ENCODE data around the gene OR52K2. TPM values are rescaled to one million over a fixed set of nuclear protein-coding genes. Genes with fewer than 3 reads are reported as not detected.

The OR52K2 gene
- total and polyA plus RNA-seq, 9 of the 15 experiments (the other 6 are each of a cell fraction or from before 2014, with no cell fraction given) = not detected

DNA sequence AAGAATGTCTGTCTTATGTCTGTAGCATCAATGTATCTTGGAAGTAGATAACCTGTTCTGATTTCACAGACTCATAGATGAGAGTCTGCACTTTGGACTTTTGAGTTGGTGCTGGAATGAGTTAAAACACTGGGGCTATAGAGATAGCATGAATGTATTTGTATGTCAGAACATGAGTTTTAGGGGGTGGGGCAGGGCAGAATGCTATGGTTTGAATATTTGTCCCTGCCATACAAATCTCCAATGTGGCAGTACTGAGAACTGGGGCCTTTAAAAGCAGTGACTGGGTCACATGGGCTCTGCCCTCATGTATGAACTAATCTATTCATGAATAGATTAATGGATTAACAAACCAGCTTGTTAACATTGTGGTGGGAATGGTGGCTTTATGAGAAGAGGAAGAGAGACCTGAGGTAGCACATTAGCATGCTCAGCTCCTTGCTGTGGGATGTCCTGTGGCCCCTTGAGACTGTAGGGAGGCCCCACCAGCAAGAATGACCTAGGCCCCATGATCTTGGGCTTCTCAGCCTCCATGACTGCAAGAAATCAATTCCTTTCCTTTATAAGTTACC lies 17.9 kb downstream of the OR52K2 start:
- H3K79me2 ChIP-seq (ENCODE audit: control insufficient read depth, insufficient read depth, low read length) = no peaks in the 10 kb centered on the region
- BruUV-seq (replicated peaks) = no TSS peak
- TF ChIP-seq, protein P1, sequence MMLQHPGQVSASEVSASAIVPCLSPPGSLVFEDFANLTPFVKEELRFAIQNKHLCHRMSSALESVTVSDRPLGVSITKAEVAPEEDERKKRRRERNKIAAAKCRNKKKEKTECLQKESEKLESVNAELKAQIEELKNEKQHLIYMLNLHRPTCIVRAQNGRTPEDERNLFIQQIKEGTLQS (IDR thresholded peaks at IDR 0.05) = no peak
- TF ChIP-seq, protein P1 (CRISPR knock-in tag; conservative IDR thresholded peaks at IDR 0.05) = no peak
- no peak for TF ChIP-seq TAL1 (IDR thresholded peaks at IDR 0.05)
- TF ChIP-seq, protein P2, sequence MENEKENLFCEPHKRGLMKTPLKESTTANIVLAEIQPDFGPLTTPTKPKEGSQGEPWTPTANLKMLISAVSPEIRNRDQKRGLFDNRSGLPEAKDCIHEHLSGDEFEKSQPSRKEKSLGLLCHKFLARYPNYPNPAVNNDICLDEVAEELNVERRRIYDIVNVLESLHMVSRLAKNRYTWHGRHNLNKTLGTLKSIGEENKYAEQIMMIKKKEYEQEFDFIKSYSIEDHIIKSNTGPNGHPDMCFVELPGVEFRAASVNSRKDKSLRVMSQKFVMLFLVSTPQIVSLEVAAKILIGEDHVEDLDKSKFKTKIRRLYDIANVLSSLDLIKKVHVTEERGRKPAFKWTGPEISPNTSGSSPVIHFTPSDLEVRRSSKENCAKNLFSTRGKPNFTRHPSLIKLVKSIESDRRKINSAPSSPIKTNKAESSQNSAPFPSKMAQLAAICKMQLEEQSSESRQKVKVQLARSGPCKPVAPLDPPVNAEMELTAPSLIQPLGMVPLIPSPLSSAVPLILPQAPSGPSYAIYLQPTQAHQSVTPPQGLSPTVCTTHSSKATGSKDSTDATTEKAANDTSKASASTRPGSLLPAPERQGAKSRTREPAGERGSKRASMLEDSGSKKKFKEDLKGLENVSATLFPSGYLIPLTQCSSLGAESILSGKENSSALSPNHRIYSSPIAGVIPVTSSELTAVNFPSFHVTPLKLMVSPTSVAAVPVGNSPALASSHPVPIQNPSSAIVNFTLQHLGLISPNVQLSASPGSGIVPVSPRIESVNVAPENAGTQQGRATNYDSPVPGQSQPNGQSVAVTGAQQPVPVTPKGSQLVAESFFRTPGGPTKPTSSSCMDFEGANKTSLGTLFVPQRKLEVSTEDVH (IDR thresholded peaks at IDR 0.05; ENCODE audit: low read depth, partially characterized antibody) = no peak
- no peak for TF ChIP-seq KAT2B (IDR thresholded peaks at IDR 0.05; ENCODE audit: low read depth, low read length)
- TF ChIP-seq ZNF24 (IDR thresholded peaks at IDR 0.05) = no peak
- TF ChIP-seq ZNF280A (IDR thresholded peaks at IDR 0.05; ENCODE audit: low read depth, partially characterized antibody) = no peak
- no peak for TF ChIP-seq TGIF2 (CRISPR knock-in tag; IDR thresholded peaks at IDR 0.05)
- no peak for TF ChIP-seq GATAD2A (IDR thresholded peaks at IDR 0.05)
- no peak for TF ChIP-seq ZNF75A (CRISPR knock-in tag; IDR thresholded peaks at IDR 0.05)
- no peak for TF ChIP-seq SMAD1 (IDR thresholded peaks at IDR 0.05; ENCODE audit: low read depth, low read length, partially characterized antibody)
- TF ChIP-seq ZNF280B (CRISPR knock-in tag; IDR thresholded peaks at IDR 0.05) = no peak
- ChIA-PET CTCF (ENCODE audit: low intra/inter-chr PET ratio) (no interaction called here), POLR2A (no interaction called here)
- H3K4me1 ChIP-seq (replicated peaks in 1 of 2; ENCODE audit: control insufficient read depth in 2 of 2, insufficient read depth in 2 of 2, low read length in 2 of 2) = no peaks in the 10 kb centered on the region
- H3K4me3 ChIP-seq = no peak overlapping the region
- no peaks in the 10 kb centered on the region for H3K9me3 ChIP-seq (replicated peaks; ENCODE audit: control insufficient read depth, insufficient read depth, low read depth, low read length)
- DNase-seq (ENCODE audit: extremely low read depth in 1 of 4, low spot score in 3 of 4) (no peak), ATAC-seq (no peak), FAIRE-seq (no peak)
- H3K9ac ChIP-seq (ENCODE audit: insufficient read depth in 1 of 2, low read depth in 2 of 2, low read length in 2 of 2) = no peak overlapping the region
- H3K27me3 ChIP-seq (ENCODE audit: control insufficient read depth in 2 of 2, insufficient read depth in 2 of 2, low read length in 2 of 2) = peaks cover 0 to 9% of the 10 kb centered on the region in 2 experiments; a peak in 2 of 5 replicates
- H3K4me2 ChIP-seq (ENCODE audit: insufficient read depth, low read length) = no peak overlapping the region
- in situ Hi-C loops (cut with MboI) (no loop called here), intact Hi-C loops (cut with micrococcal nuclease) (no loop called here)
- no peaks in the 10 kb centered on the region for H3K9me1 ChIP-seq (ENCODE audit: control insufficient read depth, insufficient read depth, low read length)
- H2AFZ ChIP-seq (ENCODE audit: low read depth, low read length) = no peak overlapping the region
- H3K27ac ChIP-seq (ENCODE audit: extremely low read depth, low read depth, low read length) = no peak overlapping the region
- no peaks in the 10 kb centered on the region for H4K20me1 ChIP-seq (replicated peaks; ENCODE audit: control insufficient read depth, insufficient read depth, low read length)
- no peaks in the 10 kb centered on the region for H3K36me3 ChIP-seq (ENCODE audit: control insufficient read depth, insufficient read depth, low read length)

Measured in K562 (cell line).